Breast epithelium (tissue), 3 donors: Measurements from ENCODE around the gene DNAI7.

ENCODE experiments used
- CTCF ChIP-seq, 3 donors: fragments of 450-650 bp; IDR thresholded peaks; one replicate each; pipeline ENCODE4 v1.5.1; 2016 to 2017; ENCODE audit warnings: antibody characterized with exemption in 3 of 3, mild to moderate bottlenecking in 3 of 3, moderate library complexity in 3 of 3
- POLR2A ChIP-seq: fragments of 450-650 bp; IDR thresholded peaks from one replicate; pipeline ENCODE4 v1.6.1; 2016; ENCODE audit warnings: antibody characterized with exemption, mild to moderate bottlenecking, moderate library complexity
- POLR2AphosphoS5 ChIP-seq, 3 donors: sonication (generic); formaldehyde crosslinking; IDR thresholded peaks; one replicate each; pipeline ENCODE4 v1.6.1; 2017; ENCODE audit warnings: antibody characterized with exemption in 3 of 3

GRCh38 chr12:25202137-25202536 is 7.2 kb upstream of the DNAI7 start:
- no peak for TF ChIP-seq CTCF (IDR thresholded peaks at IDR 0.05)
- TF ChIP-seq POLR2A = no peak
- TF ChIP-seq POLR2AphosphoS5 (IDR thresholded peaks at IDR 0.05) = no peak
